GM18517 (cell line): Measurements from ENCODE around the gene BRCC3.
"Not testable (repeated sequence)": the region's sequence is repeated elsewhere in the genome, so short reads cannot be mapped to it uniquely, and the experiment has no call there.

Source experiments
- ATAC-seq: cut with Tn5 transposase; IDR thresholded peaks from one replicate; pipeline ENCODE4 v1.9.1; 2021; ENCODE audit warnings: mild to moderate bottlenecking, moderate library complexity; ENCODE audit not compliant: unreplicated experiment

The BRCC3 gene

DNA sequence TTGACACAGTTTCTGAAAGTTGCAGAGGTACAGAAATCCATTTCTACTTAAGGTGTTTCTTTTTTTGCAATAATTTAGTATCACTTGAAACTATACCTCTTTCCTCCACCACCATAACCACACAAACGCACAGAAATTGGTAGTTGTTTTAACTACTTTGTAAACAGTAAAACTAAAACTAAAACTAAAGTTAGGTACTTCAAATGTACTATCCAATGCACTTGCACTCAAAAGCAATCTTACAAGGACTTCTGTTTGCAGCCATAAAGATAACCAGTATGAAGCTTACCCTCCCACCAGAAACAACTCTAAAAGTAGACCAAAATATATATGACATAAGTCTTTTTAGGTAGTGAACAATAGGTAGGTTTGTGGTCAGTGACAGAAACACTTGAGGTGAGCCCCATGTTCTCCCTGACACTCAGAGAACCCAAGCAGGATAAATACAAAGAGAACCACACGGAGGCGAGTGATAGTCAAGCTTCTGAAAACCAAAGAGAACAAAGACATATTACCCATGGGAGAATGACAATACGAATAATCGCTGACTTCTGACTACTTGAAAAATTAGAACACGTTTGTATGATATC is 72.7 kb downstream of the BRCC3 start:
- no peak for ATAC-seq

DNA sequence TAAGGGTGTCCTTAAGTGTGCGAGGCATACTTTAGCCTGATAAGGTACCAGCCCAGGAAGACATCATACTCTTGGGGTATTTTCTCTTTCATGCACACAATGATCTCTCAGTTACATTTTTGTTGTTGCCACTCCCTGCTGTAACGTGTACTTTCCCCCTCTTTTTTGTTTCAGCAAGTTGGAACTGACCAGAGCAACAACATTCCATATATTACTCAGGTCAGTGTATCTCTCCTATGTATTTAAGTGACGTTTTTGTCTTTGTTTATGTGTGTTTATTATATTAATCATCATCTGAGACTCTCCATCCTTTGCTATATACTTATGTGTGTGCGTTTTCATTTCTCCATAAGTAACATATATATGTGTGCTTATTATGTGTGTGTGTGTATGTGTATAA is 73.6 kb downstream of the BRCC3 start:
- no peak for ATAC-seq

DNA sequence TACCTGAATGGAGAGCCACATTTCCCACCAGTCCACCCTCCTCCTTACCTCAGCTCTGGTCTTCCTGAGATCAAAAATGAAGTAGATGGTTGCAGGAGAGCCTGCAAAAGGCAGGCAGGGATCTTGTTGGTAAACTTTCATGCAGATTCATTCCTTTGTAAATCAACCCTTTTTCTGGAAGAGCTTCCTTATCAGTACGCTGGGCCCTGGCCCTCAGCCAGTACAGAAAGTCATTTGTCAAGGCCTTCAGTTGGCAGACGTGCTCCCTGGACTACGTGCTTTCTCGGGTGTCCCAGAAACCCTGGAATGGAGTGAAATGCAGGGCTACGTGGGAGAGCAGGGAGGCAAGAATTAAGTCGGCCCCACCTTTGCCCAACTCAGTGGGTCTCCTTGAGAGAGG is 76.3 kb downstream of the BRCC3 start:
- ATAC-seq: not testable (repeated sequence)

DNA sequence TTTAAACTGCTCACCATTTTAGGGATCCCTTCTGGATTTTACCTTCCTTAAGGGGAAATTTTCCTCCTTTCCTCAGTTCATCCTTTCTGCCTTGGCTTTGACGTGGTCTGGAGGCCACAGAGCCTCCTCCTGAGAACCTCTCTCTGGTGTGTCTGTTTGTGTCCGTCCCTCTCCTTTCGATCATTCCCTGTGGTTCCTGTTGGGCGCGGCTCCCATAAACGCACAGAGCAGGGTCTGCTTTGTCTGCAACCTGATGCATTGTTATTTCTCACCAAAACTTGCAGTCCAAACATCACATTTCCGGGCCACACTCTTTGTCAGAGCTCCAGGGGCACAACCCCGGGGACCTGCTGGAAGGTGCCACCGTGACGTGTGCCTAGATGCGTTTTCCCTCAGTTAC is 76.9 kb downstream of the BRCC3 start:
- not testable (repeated sequence) for ATAC-seq

DNA sequence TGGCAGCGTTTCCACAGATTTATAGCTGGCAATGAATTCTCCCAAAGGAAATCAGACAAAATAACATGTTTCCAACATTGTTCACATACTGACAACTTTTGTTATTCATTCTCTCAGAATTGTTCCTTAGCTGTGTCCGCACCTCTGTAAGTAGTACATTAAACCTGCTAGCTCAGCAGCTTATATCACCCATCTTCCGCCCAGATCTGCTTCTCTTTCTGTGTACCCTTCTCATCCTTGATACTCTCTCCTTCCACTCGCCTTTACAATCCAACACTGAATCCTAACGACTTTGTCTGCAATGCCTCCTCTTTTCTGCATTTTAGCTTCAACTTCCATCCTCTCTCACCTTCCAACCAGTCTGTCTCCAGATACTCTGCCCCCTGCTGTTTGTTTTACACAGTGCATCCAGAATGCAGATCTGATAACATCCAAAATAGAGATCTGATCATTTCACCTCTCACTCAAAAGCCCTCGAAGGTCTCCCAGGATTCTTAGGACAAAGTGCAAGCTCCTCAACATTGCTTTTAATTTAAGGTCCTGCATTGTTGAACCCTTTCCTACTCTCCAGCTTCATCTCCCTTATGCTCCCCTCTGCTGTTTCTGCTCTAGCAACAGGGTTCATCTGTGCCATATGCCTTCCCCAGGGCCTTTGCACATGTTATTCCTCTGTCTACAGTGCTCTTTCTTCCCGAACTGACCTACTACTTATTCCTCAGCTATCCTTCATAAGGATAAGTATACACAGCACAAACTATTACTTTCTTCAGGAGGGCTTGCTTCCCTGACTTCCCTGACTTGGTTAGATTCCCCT is 77.6 kb downstream of the BRCC3 start:
- no peak for ATAC-seq

DNA sequence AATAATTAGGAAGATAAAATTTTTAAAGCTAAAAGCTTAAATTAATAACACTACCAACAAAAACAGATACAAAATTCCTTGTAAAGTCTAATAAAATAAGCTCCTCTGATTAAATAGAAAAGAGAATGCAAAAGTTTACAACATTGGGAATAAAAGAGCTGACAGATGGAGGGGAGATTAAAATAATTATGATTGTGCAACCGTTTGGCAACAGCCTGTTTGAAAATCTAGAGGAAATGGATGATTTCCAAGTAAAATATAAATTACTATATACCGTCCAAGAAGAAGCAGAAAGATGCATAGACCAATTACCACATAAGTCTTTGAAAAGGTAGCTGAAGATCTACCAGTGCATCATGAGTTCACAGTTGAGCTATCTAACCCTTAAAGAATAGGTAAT is 98.6 kb downstream of the BRCC3 start:
- ATAC-seq: no peak
